C4-2B (cell line): ENCODE measurements around the gene KATNAL2.
"Not testable (repeated sequence)": the region's sequence is repeated elsewhere in the genome, so short reads cannot be mapped to it uniquely, and the experiment has no call there.

Source experiments
- H3K27ac ChIP-seq: fragments of 450-650 bp; 2 replicates; pipeline ENCODE4 v1.5.1; 2017
- CTCF ChIP-seq: fragments of 450-650 bp; conservative IDR thresholded peaks from 2 replicates; pipeline ENCODE4 v1.5.1; 2017; ENCODE audit warnings: mild to moderate bottlenecking
- ZFX ChIP-seq: fragments of 450-650 bp; IDR thresholded peaks from 2 replicates; pipeline ENCODE4 v1.6.1; 2017

The KATNAL2 gene

GRCh38 chr18:47020757-47021156 lies 103.4 kb downstream of the KATNAL2 start:
- H3K27ac ChIP-seq = not testable (repeated sequence)

GRCh38 chr18:47022821-47023220 lies 105.4 kb downstream of the KATNAL2 start:
- H3K27ac ChIP-seq = not testable (repeated sequence)

DNA sequence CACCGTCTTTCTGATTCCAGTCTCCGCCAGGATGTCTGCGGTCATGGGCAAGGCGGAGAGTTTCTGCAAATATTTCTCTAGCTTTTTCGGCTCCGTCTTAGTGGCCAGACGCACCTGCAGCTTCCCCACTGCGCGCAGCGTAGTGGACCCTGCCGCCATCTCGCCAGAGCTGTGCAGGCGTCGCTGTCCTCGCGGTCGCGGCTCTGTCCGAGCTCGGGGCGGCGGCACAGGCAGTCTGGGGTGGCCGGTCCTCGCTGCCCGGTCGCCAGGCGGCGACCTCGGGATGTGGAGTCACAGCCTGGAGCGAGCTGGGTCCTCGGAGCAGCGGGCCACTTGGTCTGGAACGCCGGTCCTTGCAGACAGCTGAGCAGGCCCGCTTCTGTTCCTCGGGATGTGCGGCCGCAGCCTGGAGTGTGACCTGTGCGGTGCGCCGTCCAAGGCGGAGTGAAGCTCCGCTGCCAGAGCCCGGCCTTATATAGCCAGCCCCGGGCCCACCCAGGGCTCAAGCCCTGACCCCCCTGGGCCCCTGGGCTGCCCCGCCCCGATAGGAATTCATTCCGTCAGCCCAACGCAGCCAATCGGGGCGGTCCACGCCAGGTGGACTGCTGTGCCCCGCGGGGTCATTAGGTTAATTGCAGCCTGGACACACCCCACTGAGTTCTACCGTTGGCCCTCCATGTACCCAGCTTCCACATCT lies 106.5 kb downstream of the KATNAL2 start:
- not testable (repeated sequence) for H3K27ac ChIP-seq

DNA sequence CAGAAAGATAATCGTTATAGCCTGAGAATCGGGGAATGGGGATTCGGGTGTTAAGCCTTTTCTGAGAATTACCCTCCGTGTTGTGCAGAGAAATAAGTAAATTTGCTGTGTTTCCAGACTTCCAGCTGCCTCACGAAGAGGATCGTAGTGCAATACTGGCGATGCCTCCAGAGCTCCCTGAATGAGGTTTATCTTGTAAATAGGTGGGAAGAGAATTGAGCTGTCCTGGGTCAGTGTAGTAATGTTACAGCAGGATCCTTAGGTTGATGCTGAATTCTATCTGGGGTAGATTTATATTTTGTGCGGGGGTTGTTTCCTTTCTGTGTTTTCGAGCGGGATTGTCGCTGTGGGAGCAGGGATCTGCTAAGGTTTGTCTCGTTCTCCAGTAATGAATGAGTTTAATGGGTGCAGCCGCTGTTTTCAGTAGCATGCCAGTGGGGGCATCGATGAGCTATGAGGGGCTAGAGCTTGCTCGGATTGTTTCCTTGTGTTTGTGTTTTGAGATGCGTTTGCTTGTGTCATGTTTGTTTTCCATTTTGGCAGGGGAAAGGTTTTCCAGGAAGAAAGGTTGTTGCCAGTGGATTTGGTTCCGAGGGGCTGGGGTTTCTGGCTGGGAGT lies 108.3 kb downstream of the KATNAL2 start:
- H3K27ac ChIP-seq = not testable (repeated sequence)

DNA sequence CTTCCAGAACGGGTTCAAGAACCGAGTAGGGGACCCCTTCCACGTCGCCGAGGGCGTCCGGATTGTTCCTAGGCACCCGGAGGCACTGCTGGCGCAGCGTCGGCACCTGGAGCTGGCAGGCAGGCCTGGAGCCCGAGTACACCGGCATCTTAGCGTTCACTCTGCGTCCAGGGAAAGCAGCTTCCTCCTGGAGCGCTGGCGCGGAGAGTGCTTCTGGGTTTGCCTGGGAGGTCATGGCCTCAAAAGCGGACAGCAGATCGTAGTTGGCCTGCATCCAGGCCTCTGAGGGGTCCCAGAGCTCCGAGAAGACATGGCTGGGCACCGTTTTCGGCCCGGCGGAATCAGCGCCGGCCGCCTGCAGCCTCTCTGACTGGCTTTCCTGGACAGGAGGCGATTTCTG lies 111.3 kb downstream of the KATNAL2 start:
- H3K27ac ChIP-seq = not testable (repeated sequence)

DNA sequence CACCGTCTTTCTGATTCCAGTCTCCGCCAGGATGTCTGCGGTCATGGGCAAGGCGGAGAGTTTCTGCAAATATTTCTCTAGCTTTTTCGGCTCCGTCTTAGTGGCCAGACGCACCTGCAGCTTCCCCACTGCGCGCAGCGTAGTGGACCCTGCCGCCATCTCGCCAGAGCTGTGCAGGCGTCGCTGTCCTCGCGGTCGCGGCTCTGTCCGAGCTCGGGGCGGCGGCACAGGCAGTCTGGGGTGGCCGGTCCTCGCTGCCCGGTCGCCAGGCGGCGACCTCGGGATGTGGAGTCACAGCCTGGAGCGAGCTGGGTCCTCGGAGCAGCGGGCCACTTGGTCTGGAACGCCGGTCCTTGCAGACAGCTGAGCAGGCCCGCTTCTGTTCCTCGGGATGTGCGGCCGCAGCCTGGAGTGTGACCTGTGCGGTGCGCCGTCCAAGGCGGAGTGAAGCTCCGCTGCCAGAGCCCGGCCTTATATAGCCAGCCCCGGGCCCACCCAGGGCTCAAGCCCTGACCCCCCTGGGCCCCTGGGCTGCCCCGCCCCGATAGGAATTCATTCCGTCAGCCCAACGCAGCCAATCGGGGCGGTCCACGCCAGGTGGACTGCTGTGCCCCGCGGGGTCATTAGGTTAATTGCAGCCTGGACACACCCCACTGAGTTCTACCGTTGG lies 112.4 kb downstream of the KATNAL2 start:
- H3K27ac ChIP-seq = not testable (repeated sequence)

DNA sequence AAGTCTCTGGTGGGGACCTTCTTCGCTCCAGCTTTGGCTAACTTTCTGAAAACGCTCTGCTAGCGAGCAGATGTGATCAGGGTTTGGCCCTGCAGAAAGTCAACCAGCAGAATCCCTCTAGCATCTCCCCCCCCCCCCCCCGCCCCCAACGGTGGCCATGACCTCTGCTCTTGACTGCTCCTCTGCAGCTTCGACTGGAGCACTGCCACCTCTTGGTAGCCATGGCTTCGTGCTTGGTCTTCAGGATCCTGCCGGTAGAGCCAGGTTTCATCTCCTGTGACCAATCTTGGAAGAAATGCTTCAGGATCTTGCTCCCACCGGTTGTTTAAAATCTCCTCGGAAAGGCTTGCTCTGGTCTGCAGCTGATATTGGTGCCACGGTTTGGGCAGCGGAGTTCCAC lies 113.5 kb downstream of the KATNAL2 start:
- not testable (repeated sequence) for H3K27ac ChIP-seq

DNA sequence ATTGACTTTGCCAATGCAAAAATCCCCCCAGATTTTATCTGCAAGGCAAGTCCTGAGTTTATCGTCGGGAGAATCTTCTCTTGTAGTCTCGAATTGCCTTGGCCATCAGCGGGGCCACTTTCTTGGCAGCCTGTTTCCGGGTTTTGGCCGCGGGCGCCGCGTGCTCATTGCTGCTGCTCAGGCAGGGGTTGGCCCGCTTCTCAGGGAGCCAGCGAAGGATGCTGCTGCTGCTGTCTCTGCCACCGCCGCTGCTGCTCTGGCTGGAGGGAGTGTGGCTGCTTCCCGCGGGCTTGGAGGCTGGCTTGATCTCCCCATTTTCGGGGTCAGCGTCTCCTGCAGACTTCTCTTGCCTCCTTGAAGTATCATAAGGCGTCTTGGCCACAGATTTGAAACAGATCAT lies 115.5 kb downstream of the KATNAL2 start:
- H3K27ac ChIP-seq = no peak overlapping the region
- TF ChIP-seq ZFX = no peak
- no peak for TF ChIP-seq CTCF

DNA sequence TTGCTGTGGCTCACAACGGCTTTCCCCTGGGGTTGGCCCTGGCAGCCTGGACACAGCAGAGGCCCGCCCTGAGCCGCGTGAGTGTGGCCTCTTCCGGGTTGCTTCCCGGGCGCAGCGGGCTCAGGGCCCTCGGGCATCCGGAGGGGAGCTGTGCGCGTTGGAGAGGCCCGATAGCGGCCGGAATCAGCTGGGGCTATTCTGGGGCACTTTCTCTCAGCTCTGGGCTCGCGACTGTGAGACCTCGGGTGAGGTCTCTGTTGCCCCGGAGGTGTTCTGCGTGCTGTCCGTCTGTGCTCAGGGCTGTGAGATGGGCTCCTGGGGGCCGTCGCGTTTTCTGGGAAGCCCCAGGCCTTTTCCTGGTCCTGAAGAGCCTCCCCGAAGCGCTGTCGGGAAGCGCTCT lies 117.2 kb downstream of the KATNAL2 start:
- H3K27ac ChIP-seq = not testable (repeated sequence)

GRCh38 chr18:47035156-47035671 lies 117.8 kb downstream of the KATNAL2 start, which contains the start of gene ELOA2:
ELOA2 (minus strand) TSS chr18:47035621; CDS start chr18:47035264, 357 bp downstream.
- no peak within 1 kb of the TSS for H3K27ac ChIP-seq
- TF ChIP-seq ZFX = no peak
- no peak for TF ChIP-seq CTCF

GRCh38 chr18:47036298-47036874 lies 119.0 kb downstream of the KATNAL2 start:
- H3K27ac ChIP-seq = no peak overlapping the region
- TF ChIP-seq CTCF = peak; percentile 72
- no peak for TF ChIP-seq ZFX
